Endothelial cell of umbilical vein (primary cell): Measurements from ENCODE around the gene CHI3L1. TPM values are rescaled to one million over a fixed set of nuclear protein-coding genes. Genes with fewer than 3 reads are reported as not detected.

ENCODE experiments used
- BruUV-seq: library from RNA; stranded (reverse); fragments of 400-500 nt; replicated peaks from 2 replicates; lab custom pipeline; 2021; lab: Mats Ljungman, UMichigan
- CTCF ChIA-PET: fragments of 300-600, 350-600 bp; sonication (Branson Sonifier 250); formaldehyde crosslinking; loops from one replicate; lab custom pipeline; 2021; ENCODE audit warnings: antibody characterized with exemption, inconsistent platforms; lab: Charles Lee
- POLR2A ChIA-PET: fragments of 300-600, 350-600 bp; sonication (Branson Sonifier 250); formaldehyde crosslinking; loops from one replicate; lab custom pipeline; 2021; ENCODE audit warnings: antibody characterized with exemption, inconsistent platforms; lab: Charles Lee
- DNase-seq: peaks from one replicate; pipeline ENCODE4 v3.0.0-alpha.2; 2011; ENCODE audit warnings: low read depth, low spot score
- FAIRE-seq: peaks from 2 replicates; lab custom pipeline; 2011; peaks lifted over from hg19 to GRCh38; lab: Jason Lieb, UNC
- H2AFZ ChIP-seq: 2 replicates; pipeline ENCODE4 v1.6.0; 2012; ENCODE audit warnings: low read depth, low read length, control low read depth, inconsistent platforms
- H3K27ac ChIP-seq: 2 replicates; pipeline ENCODE4 v1.5.1; 2011; ENCODE audit warnings: low read depth, mild to moderate bottlenecking, control low read depth, low read length, moderate library complexity; ENCODE audit not compliant: insufficient read depth
- H3K27me3 ChIP-seq, 2 experiments: 2 replicates each; pipeline versions ENCODE4 v1.6.0 to v1.6.1; 2011; ENCODE audit warnings: low read length in 2 of 2, mixed read lengths in 1 of 2; ENCODE audit not compliant: control insufficient read depth in 2 of 2, insufficient read depth in 2 of 2
- H3K36me3 ChIP-seq, 2 experiments: 2 replicates in 1 of 2; 3 replicates in 1 of 2; pipeline ENCODE4 v1.5.1; 2011; ENCODE audit warnings: low read length in 2 of 2, mild to moderate bottlenecking in 1 of 2, moderate library complexity in 1 of 2; ENCODE audit not compliant: control insufficient read depth in 2 of 2, insufficient read depth in 2 of 2; ENCODE audit errors: extremely low read depth in 1 of 2
- H3K4me1 ChIP-seq: 3 replicates; pipeline ENCODE4 v1.5.1; 2011; ENCODE audit warnings: mild to moderate bottlenecking, low read length; ENCODE audit not compliant: control insufficient read depth, insufficient read depth; ENCODE audit errors: extremely low read depth
- H3K4me2 ChIP-seq: 2 replicates; pipeline ENCODE4 v1.6.1; 2011; ENCODE audit warnings: low read length, control low read depth, mixed read lengths; ENCODE audit not compliant: insufficient read depth
- H3K4me3 ChIP-seq, 3 experiments: fragments of 200-600 bp in 1 of 3; sonication (generic), shearing (Covaris generic) in 1 of 3; replicated peaks in 1 of 3; 2 replicates each; pipeline ENCODE4 v1.5.1; 2011 to 2016; ENCODE audit warnings: control low read depth in 3 of 3, low read length in 3 of 3, mild to moderate bottlenecking in 2 of 3, inconsistent platforms in 1 of 3, low read depth in 1 of 3, moderate library complexity in 1 of 3; ENCODE audit not compliant: insufficient read depth in 1 of 3
- H3K79me2 ChIP-seq: 2 replicates; pipeline ENCODE4 v1.6.0; 2012; ENCODE audit warnings: low read length, inconsistent platforms; ENCODE audit not compliant: control insufficient read depth, insufficient read depth
- H3K9ac ChIP-seq: replicated peaks from 2 replicates; pipeline ENCODE3; 2011; ENCODE audit warnings: low read length, control low read depth; ENCODE audit not compliant: insufficient read depth; ENCODE audit errors: extremely low read depth
- H3K9me1 ChIP-seq: replicated peaks from 3 replicates; pipeline ENCODE4 v1.6.0; 2011; ENCODE audit warnings: mild to moderate bottlenecking, low read length; ENCODE audit not compliant: control insufficient read depth, insufficient read depth; ENCODE audit errors: extremely low read depth
- H3K9me3 ChIP-seq: replicated peaks from 2 replicates; pipeline ENCODE4 v1.5.1; 2012; ENCODE audit warnings: low read length, inconsistent platforms; ENCODE audit not compliant: control insufficient read depth, insufficient read depth
- H4K20me1 ChIP-seq: replicated peaks from 2 replicates; pipeline ENCODE3; 2011; ENCODE audit warnings: mild to moderate bottlenecking, low read length; ENCODE audit not compliant: control insufficient read depth, insufficient read depth; ENCODE audit errors: extremely low read depth
- FOS ChIP-seq: IDR thresholded peaks from 2 replicates; pipeline ENCODE4 v1.6.1; 2011; ENCODE audit warnings: mild to moderate bottlenecking, low read length, moderate library complexity, borderline replicate concordance; ENCODE audit not compliant: insufficient read depth
- GATA2 ChIP-seq: IDR thresholded peaks from 2 replicates; pipeline ENCODE4 v1.7.0; 2011; ENCODE audit warnings: low read depth, mild to moderate bottlenecking, moderate library complexity, mixed read lengths, low read length; ENCODE audit not compliant: insufficient read length, insufficient read depth
- JUN ChIP-seq: IDR thresholded peaks from 2 replicates; pipeline ENCODE4 v1.6.1; 2011; ENCODE audit warnings: borderline replicate concordance, low read depth; ENCODE audit not compliant: insufficient read length, insufficient read depth
- POLR2A ChIP-seq: IDR thresholded peaks from 2 replicates; pipeline ENCODE4 v1.6.1; 2012; ENCODE audit warnings: low read depth, mild to moderate bottlenecking, control low read depth, low read length
- POLR2AphosphoS5 ChIP-seq: IDR thresholded peaks from 2 replicates; pipeline ENCODE4 v1.6.1; 2012; ENCODE audit warnings: low read depth, mild to moderate bottlenecking, control low read depth, low read length, moderate library complexity; ENCODE audit not compliant: insufficient read depth
- dilution Hi-C: fragments of 300-500 bp; cut with MboI; formaldehyde crosslinking; loops from one replicate; pipeline ENCODE4 v1.15.0; 2019; ENCODE audit warnings: low sequenced_read_pairs; ENCODE audit not compliant: extremely low pct_ligation_motif_present
- intact Hi-C: fragments of 100-400 bp; cut with micrococcal nuclease; formaldehyde crosslinking; loops from one replicate; pipeline ENCODE4 v1.10.0; 2022
- polyA plus RNA-seq, 4 experiments: library from polyadenylated mRNA; depleted of rRNA in 3 of 4; stranded (reverse) in 3 of 4; unstranded in 1 of 4; fragments of >200 nt; gene quantifications; 2 replicates each; pipeline versions ENCODE4 v1.2.1 to v1.2.3, GENCODE V29; 2011 to 2012; ENCODE audit warnings: missing spikeins in 1 of 4
- total RNA-seq: library from RNA; stranded (reverse); gene quantifications from 2 replicates; pipeline ENCODE4 v1.2.3, GENCODE V29; 2021
- TF ChIP-seq, protein P1 (sequence below): IDR thresholded peaks from 2 replicates; pipeline ENCODE4 v1.6.1; 2011; ENCODE audit not compliant: insufficient read depth, insufficient read length
- TF ChIP-seq, protein P2 (sequence below), 2 donors: IDR thresholded peaks; 1 replicate in 1 of 2; 2 replicates in 1 of 2; pipeline ENCODE4 v1.5.1; 2011; ENCODE audit warnings: low read length in 2 of 2, mild to moderate bottlenecking in 2 of 2, moderate library complexity in 2 of 2, control low read depth in 1 of 2, inconsistent platforms in 1 of 2, low read depth in 1 of 2; ENCODE audit not compliant: insufficient read depth in 1 of 2; ENCODE audit errors: extremely low read depth in 1 of 2

Gene CHI3L1
- total and polyA plus RNA-seq, 2 donors (not counting 3 experiments of a cell fraction or from before 2014, with no cell fraction given), result not detected

DNA sequence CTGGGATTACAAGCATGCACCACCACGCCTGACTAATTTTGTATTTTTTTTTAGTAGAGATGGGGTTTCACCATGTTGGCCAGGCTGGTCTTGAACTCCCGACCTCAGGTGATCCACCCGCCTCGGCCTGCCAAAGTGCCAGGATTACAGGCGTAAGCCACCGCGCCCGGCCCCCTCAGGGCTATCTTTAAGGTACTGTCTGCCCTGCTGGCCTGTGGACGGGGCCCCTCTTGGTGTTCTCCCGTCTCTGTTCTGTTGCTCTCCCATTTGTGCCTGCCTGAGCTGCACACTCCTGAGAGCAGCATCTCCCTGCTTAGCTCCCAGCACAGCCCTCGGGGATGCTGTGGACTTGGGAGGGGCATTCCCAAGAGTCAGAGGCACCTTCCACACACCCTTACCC lies 24.8 kb downstream of the CHI3L1 start:
- no TSS peak for BruUV-seq
- Histone ChIP-seq H3K9ac (no peak overlapping the region), H3K27ac (no peak overlapping the region), H4K20me1 (no peaks in the 10 kb centered on the region), H3K9me1 (no peaks in the 10 kb centered on the region), H3K4me2 (no peak overlapping the region), H3K79me2 (no peaks in the 10 kb centered on the region), H3K4me1 (no peaks in the 10 kb centered on the region), H3K4me3 (no peak overlapping the region), H3K27me3 (peaks cover 8 to 26% of the 10 kb centered on the region in 2 experiments), H3K9me3 (no peaks in the 10 kb centered on the region), H2AFZ (no peak overlapping the region), H3K36me3 (no peaks in the 10 kb centered on the region)
- ChIA-PET CTCF (interaction anchor here (0.8 to 2.0 kb wide), 5 partner anchors 10 to 44 kb away, joined by 3 to 7 read pairs (median 3); no protein-coding TSS in a partner anchor), POLR2A (no interaction called here)
- no peak for DNase-seq
- TF ChIP-seq POLR2A (no peak), JUN (no peak), FOS (no peak), GATA2 (no peak), POLR2AphosphoS5 (no peak)
- TF ChIP-seq, protein P1, sequence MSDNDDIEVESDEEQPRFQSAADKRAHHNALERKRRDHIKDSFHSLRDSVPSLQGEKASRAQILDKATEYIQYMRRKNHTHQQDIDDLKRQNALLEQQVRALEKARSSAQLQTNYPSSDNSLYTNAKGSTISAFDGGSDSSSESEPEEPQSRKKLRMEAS, result no peak
- TF ChIP-seq, protein P2, sequence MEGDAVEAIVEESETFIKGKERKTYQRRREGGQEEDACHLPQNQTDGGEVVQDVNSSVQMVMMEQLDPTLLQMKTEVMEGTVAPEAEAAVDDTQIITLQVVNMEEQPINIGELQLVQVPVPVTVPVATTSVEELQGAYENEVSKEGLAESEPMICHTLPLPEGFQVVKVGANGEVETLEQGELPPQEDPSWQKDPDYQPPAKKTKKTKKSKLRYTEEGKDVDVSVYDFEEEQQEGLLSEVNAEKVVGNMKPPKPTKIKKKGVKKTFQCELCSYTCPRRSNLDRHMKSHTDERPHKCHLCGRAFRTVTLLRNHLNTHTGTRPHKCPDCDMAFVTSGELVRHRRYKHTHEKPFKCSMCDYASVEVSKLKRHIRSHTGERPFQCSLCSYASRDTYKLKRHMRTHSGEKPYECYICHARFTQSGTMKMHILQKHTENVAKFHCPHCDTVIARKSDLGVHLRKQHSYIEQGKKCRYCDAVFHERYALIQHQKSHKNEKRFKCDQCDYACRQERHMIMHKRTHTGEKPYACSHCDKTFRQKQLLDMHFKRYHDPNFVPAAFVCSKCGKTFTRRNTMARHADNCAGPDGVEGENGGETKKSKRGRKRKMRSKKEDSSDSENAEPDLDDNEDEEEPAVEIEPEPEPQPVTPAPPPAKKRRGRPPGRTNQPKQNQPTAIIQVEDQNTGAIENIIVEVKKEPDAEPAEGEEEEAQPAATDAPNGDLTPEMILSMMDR (IDR thresholded peaks at IDR 0.05; ENCODE audit: extremely low read depth in 1 of 2, insufficient read depth in 1 of 2, low read depth in 1 of 2, low read length in 2 of 2), result no peak
- dilution Hi-C loops, result no loop called here
- intact Hi-C loops, result no loop called here
- no peak for FAIRE-seq
